ENCODE measurements around the gene ADGRL3. TPM values are rescaled to one million over a fixed set of nuclear protein-coding genes. Genes with fewer than 3 reads are reported as not detected.

Gene ADGRL3
- polyA plus RNA-seq, 3 donors = 0.10 to 0.90 (median 0.65) TPM

GRCh38 chr4:61440321-61440720 lies 240.2 kb downstream of the ADGRL3 start:
- WGBS, 3 donors = 77 to 85% (median 83%) methylated on average over 4 of the region's 4 CpGs
- no peak overlapping the region for H3K27ac ChIP-seq (ENCODE audit: low read depth, low read length)

DNA sequence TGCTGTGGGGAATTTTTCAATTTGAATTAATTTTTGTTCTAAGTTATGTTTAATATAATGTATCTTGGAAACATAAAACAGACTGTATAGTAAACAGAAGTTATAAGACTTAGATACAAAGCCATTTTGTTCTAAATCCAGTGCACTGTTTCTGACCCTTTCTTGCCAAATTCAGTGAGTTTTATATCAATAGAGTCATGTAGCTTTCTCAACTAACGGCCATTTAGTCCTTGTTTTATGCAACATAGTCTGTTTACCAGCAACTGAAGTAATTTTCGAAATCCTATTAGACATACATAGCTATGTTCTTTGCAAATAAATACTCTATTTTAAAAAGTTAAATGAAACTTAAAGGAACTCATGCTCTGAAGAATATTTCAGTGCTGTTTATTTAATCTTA lies 242.8 kb downstream of the ADGRL3 start:
- H3K27ac ChIP-seq (ENCODE audit: low read depth, low read length) = no peak overlapping the region
- 63 to 68% (median 67%) methylated on average over 2 of the region's 2 CpGs for WGBS, 3 donors

- WGBS, 3 donors = 46 to 71% (median 65%) methylated on average over 2 of the region's 2 CpGs
These were observed 243.8 kb downstream of the ADGRL3 start for GRCh38 chr4:61443813-61444510.

GRCh38 chr4:61445374-61446063 lies 245.4 kb downstream of the ADGRL3 start:
- 65 to 87% (median 85%) methylated on average over 2 of the region's 2 CpGs for whole genome bisulfite sequencing, 3 donors
- H3K27ac ChIP-seq (ENCODE audit: low read depth, low read length) = no peak overlapping the region

More at GRCh38 chr4:61443813-61444510, 243.8 kb downstream of the ADGRL3 start:
- no peak overlapping the region for H3K27ac ChIP-seq (ENCODE audit: low read depth, low read length)

GRCh38 chr4:61446941-61447340 lies 246.8 kb downstream of the ADGRL3 start:
- no peak overlapping the region for H3K27ac ChIP-seq (ENCODE audit: low read depth, low read length)

DNA sequence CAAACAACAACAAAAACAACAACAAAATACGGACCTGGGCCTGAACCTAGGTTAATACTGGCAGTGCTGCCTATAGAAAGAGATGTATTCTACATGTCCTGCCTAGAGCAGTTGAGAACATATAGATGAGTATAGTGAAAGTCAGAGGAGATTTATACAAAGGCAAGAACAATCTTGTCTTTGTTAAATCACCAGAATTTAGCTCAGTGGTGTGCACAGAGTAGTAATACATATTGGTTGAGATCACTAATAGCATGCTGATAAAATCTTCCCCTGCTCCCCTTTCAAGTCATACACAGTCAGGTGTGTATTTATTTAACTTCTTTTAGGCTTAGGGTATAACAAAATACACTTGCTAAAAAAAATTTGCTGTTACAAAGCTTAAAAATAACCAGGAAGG lies 247.8 kb downstream of the ADGRL3 start:
- H3K27ac ChIP-seq (ENCODE audit: low read depth, low read length) = no peak overlapping the region
- WGBS, 3 donors = 84 to 88% (median 88%) methylated on average over 1 of the region's 1 CpG

DNA sequence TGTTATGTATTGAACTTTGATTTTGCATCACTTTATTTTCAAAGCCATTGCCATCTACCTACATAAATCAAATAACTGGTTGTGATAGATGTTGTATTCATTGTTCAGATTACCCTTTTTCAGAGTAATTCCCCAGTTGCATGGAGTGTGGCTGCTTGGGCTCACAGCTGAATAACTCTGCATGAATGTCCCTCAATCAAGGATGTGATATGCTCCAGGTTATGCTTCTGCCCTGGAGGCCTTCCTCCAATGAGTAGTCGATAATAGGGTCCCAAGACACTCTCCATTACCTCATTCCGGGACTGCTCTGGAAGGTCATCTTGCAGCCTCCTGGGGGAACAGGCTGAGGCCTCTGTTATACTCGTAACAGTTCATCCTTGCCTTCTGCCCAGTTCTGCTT lies 251.8 kb downstream of the ADGRL3 start:
- 61 to 74% (median 63%) methylated on average over 3 of the region's 3 CpGs for WGBS, 3 donors

GRCh38 chr4:61461956-61462355 lies 261.8 kb downstream of the ADGRL3 start:
- H3K27ac ChIP-seq (ENCODE audit: low read depth, low read length) = no peak overlapping the region
- 46 to 68% (median 58%) methylated on average over 1 of the region's 1 CpG for whole genome bisulfite sequencing, 3 donors

More for the DNA sequence above, 251.8 kb downstream of the ADGRL3 start:
- H3K27ac ChIP-seq (ENCODE audit: low read depth, low read length) = no peak overlapping the region

- 49 to 52% (median 49%) methylated on average over 5 of the region's 5 CpGs for WGBS, 3 donors
- H3K27ac ChIP-seq (ENCODE audit: low read depth, low read length) = no peak overlapping the region
These were observed 262.6 kb downstream of the ADGRL3 start for GRCh38 chr4:61462451-61463326.

- WGBS, 3 donors = 60 to 70% (median 64%) methylated on average over 6 of the region's 6 CpGs
- H3K27ac ChIP-seq (ENCODE audit: low read depth, low read length) = no peak overlapping the region
These were observed 268.0 kb downstream of the ADGRL3 start for GRCh38 chr4:61468024-61468720.

GRCh38 chr4:61473306-61473705 lies 273.2 kb downstream of the ADGRL3 start:
- 49 to 82% (median 79%) methylated on average over 3 of the region's 3 CpGs for WGBS, 3 donors
- no peak overlapping the region for H3K27ac ChIP-seq (ENCODE audit: low read depth, low read length)

- no peak overlapping the region for H3K27ac ChIP-seq (ENCODE audit: low read depth, low read length)
These were observed 278.2 kb downstream of the ADGRL3 start for GRCh38 chr4:61478340-61478739.

- WGBS, 3 donors = 66 to 79% (median 71%) methylated on average over 3 of the region's 3 CpGs
- H3K27ac ChIP-seq (ENCODE audit: low read depth, low read length) = no peak overlapping the region
These were observed 284.9 kb downstream of the ADGRL3 start for GRCh38 chr4:61485056-61485455.

DNA sequence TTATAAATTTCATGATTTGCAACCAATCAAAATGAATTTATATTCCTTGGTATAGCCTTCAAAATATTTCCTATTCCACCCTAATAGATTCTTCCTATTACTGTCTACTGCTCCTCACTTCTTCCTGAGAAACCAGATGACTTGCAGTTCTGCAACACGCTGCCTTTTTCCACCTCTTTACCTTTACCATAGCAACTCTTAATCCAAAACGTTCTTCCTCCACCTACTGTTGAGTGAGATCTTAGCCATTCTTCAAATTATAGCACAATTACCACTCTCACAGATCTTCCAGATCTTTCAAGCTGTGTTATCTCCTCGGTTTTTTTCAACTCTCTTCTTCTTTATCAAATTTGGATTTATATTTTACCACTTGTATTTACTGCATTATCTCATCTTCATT lies 289.8 kb downstream of the ADGRL3 start:
- H3K27ac ChIP-seq (ENCODE audit: low read depth, low read length) = no peak overlapping the region
- 17 to 65% (median 36%) methylated on average over 3 of the region's 3 CpGs for WGBS, 3 donors

- H3K27ac ChIP-seq (ENCODE audit: low read depth, low read length) = no peak overlapping the region
- 56 to 82% (median 77%) methylated on average over 4 of the region's 4 CpGs for WGBS, 3 donors
These were observed 292.9 kb downstream of the ADGRL3 start for GRCh38 chr4:61493041-61493440.

GRCh38 chr4:61493470-61493869 lies 293.3 kb downstream of the ADGRL3 start:
- H3K27ac ChIP-seq (ENCODE audit: low read depth, low read length) = no peak overlapping the region
- 77 to 93% (median 91%) methylated on average over 6 of the region's 6 CpGs for WGBS, 3 donors

GRCh38 chr4:61500883-61501282 lies 300.8 kb downstream of the ADGRL3 start:
- no peak overlapping the region for H3K27ac ChIP-seq (ENCODE audit: low read depth, low read length)

- WGBS, 3 donors = 42 to 57% (median 48%) methylated on average over 1 of the region's 1 CpG
- H3K27ac ChIP-seq (ENCODE audit: low read depth, low read length) = no peak overlapping the region
These were observed 301.7 kb downstream of the ADGRL3 start for GRCh38 chr4:61501812-61502211.

All from adipose tissue (tissue), 3 donors.